Right forelimb (tissue), 1 donor: ENCODE data around the gene TM4SF1.
A peak's percentile ranks its signal among the peaks of the same experiment; 100 is the strongest.

ENCODE experiments used
- DNase-seq: peaks from one replicate; pipeline ENCODE4 v3.0.0-alpha.2; 2018

The TM4SF1 gene, protein sequence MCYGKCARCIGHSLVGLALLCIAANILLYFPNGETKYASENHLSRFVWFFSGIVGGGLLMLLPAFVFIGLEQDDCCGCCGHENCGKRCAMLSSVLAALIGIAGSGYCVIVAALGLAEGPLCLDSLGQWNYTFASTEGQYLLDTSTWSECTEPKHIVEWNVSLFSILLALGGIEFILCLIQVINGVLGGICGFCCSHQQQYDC

DNA sequence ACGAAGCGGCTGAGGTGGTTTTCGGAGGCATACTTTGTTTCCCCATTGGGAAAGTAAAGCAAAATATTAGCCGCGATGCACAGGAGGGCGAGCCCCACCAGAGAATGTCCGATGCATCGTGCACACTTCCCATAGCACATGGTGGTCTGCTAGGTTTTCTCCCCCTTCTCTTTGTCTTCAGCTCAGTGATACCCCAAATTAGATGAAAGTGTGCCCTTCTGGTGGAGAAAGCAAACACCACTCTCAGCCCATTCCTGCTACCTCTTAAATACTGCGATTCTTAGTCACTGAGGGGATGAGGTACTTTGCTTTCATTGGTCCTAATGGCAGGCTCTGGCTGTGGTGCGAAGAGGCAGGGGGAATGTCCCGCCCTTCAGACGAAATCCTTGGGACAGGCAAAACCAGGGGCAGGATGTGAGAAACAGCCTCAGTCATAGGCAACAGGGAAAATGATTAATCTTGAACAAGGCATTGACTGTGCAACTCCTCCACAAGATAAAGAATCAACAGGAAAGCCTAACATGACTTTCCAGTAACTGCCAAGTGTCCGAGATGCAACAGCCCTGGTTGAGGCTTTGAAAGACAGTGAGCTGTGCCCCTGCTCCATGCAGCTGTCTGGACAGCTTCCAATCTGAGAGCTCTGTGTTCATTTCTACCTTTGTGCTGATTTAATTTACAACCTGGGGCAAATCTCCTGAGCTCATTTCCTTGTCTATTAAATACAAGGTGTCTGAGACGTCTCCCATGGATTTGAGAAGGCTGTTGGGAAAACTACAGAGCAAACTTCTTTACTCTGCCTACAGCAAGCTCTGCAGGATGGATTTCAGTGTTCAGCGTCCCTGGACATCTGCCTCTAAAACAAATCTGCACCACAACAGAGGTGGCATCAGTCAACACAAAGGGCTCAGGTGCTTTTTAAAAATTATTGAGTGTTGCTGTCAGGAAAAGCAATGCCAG, at the start of gene TM4SF1:
TSS of gene TM4SF1 (minus strand) at position 242 of the 957 bp plus-strand sequence. CDS start at position 140, 102 bp downstream.
- DNase-seq, result peak; percentile 68

DNA sequence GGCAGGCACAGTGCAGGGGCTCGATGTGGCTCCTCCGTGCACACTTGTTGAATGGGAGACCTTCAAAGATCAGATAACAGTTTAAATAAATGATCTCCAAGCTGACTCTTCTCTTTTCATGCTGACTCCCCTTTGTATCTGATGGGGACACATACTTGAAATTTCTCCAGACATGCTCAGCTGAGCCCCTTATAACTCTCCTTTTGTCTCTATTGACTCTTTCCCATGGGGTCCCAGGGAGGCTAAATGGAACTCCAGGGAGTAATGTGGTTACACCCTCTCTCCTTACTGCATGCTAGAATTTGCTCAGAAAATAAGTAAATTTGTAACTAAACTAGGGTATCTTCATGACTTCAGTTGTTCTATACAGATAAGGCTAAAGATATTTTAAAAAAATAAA, 48.9 kb upstream of the TM4SF1 start:
- DNase-seq, result no peak

- DNase-seq, result no peak
These were observed 47.5 kb upstream of the TM4SF1 start for GRCh38 chr3:149424918-149425317.

DNA sequence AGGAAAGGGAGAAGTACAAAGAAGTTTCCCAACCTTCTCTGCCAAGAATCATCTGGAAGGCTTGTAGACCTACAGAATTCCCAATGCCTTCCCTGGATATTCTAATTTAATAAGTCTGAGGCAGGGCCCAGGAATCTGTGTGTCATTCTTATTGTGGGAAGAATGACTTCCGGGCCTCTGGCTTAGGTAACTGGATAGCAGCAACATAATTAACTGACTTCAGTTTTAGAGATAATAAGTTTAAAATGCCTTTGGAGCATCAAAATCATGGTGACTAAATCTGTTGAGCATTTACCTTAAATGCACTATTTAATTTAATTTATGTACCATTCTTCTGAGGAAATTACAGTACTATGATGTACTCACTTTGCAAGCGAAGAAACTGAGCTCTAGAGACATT, 44.3 kb upstream of the TM4SF1 start:
- DNase-seq, result no peak

- DNase-seq, result no peak
These were observed 42.4 kb upstream of the TM4SF1 start for GRCh38 chr3:149419816-149420215.

GRCh38 chr3:149417727-149418126, 40.3 kb upstream of the TM4SF1 start:
- no peak for DNase-seq

GRCh38 chr3:149417174-149417573, 39.7 kb upstream of the TM4SF1 start:
- no peak for DNase-seq

DNA sequence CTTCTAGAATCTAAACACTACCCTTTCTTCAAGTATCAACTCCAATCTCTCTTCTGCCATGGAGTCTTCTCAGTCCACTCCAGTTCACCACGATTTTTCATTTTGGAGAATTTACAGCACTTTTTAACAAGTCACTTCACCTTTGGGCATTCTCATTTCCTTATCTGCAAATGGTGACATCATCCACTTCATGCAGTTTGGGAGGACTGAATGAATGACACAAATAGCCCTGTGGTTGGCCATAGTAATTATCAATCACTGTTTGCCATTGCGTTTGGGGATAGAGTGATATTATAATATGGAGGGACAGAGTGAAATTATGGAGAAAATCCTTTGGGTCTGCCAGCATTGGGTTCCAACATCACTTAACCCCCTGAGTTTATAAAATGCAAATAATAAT, 38.0 kb upstream of the TM4SF1 start:
- DNase-seq, result no peak

GRCh38 chr3:149414557-149415231, 37.2 kb upstream of the TM4SF1 start:
- no peak for DNase-seq

- no peak for DNase-seq
These were observed 34.1 kb upstream of the TM4SF1 start for GRCh38 chr3:149411583-149411982.

- DNase-seq, result no peak
These were observed 31.9 kb upstream of the TM4SF1 start for GRCh38 chr3:149409351-149409750.

GRCh38 chr3:149407898-149408297, 30.4 kb upstream of the TM4SF1 start:
- DNase-seq, result no peak

- DNase-seq, result no peak
These were observed 28.8 kb upstream of the TM4SF1 start for GRCh38 chr3:149406244-149406752.

- DNase-seq, result no peak
These were observed 26.0 kb upstream of the TM4SF1 start for GRCh38 chr3:149403443-149403842.

- no peak for DNase-seq
These were observed 25.0 kb upstream of the TM4SF1 start for GRCh38 chr3:149402481-149402880.

GRCh38 chr3:149401926-149402310, 24.5 kb upstream of the TM4SF1 start:
- DNase-seq, result no peak

GRCh38 chr3:149401212-149401925, 23.9 kb upstream of the TM4SF1 start:
- no peak for DNase-seq

DNA sequence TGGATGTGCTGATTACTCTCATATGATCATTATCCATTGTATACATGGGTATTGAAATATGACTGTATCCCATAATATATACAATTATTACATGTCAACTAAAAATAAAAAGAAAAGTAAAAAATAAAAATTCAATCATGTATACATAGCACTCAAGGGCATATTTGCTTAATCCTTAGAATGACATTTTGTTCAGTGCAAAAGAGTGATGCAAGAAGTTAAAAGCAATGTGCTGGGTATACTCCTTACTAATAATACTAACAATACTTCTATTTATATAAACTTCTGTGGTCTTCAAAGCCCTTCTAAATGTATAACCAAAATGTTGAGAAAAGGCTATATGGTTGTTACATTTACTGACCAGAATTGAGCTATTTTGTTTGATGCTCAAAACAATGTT, 23.2 kb upstream of the TM4SF1 start:
- DNase-seq, result no peak

DNA sequence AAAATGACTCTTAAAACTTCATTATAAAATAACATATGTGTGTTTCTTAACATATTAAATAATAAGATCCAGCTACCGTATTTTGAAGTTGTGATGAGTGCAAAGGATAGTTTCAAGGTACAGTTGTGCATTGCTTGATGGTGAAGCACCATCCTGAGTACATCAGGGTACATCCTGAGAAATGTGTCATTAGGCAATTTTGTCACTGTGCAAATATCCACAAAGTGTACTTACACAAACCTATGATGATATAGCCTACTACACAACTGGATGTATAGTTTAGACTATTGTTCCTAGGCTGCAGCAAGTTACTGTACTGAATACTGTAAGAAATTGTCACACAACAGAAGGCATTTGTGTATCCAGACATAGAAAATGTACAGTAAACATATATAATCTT, 20.8 kb upstream of the TM4SF1 start:
- DNase-seq, result no peak

GRCh38 chr3:149397528-149397927, 20.1 kb upstream of the TM4SF1 start:
- DNase-seq, result no peak

- no peak for DNase-seq
These were observed 19.0 kb upstream of the TM4SF1 start for GRCh38 chr3:149396476-149396875.
